Urinary bladder (tissue), 4 donors: ENCODE results near the gene XAGE1B. TPM values are rescaled to one million over a fixed set of nuclear protein-coding genes. Genes with fewer than 3 reads are reported as not detected.
"Not testable (repeated sequence)": the region's sequence is repeated elsewhere in the genome, so short reads cannot be mapped to it uniquely, and the experiment has no call there.

Experiments
- DNase-seq: peaks from one replicate; pipeline ENCODE4 v3.0.0-alpha.2; 2015; ENCODE audit errors: extremely low spot score
- H3K27ac ChIP-seq: one replicate; pipeline ENCODE4 v1.5.1; 2013; ENCODE audit warnings: low read depth, mild to moderate bottlenecking, moderate library complexity
- H3K36me3 ChIP-seq: one replicate; pipeline ENCODE4 v1.6.1; 2013; ENCODE audit warnings: mild to moderate bottlenecking, moderate library complexity; ENCODE audit not compliant: insufficient read depth
- H3K4me1 ChIP-seq: one replicate; pipeline ENCODE4 v1.6.1; 2013; ENCODE audit warnings: mild to moderate bottlenecking, moderate library complexity; ENCODE audit not compliant: insufficient read depth
- H3K4me3 ChIP-seq: one replicate; pipeline ENCODE4 v1.5.1; 2013; ENCODE audit warnings: low read depth, low read length
- WGBS: extraction: QIAGEN DNeasy Blood & Tissue Kit; methylation state at CpG from one replicate; pipeline ENCODE4 v1.1.7; 2013; 5-methylcytosine and 5-hydroxymethylcytosine counted together
- polyA plus RNA-seq: library from polyadenylated mRNA; stranded (reverse); fragments of 200-250 nt; gene quantifications from one replicate; pipeline ENCODE4 v1.2.3, GENCODE V29; 2013
- total RNA-seq: library from RNA; depleted of rRNA; stranded (reverse); fragments of >200 nt; gene quantifications from one replicate; pipeline ENCODE4 v1.2.3, GENCODE V29; 2014
- donor health status: healthy with polysubstance abuse.
- donor health status: healthy.

XAGE1B gene, protein sequence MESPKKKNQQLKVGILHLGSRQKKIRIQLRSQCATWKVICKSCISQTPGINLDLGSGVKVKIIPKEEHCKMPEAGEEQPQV
- total RNA-seq (not detected), polyA plus RNA-seq (not detected)

DNA sequence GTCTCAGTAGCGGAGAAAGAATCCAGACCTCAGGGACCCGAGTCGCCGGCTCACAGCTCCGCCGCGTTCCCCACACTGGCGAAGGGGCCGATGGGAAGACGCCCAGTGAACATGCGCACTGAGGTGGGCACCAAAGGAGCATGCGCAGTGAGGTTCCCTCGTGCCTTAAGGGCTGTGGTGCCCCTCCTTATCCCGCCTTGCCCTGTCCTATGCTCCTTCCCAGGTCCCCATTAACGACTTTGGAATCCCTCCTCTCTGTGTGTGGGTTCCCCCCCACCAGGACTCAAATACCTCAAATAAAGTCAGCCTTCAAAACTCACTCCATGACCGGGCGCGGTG, at the start of gene XAGE1B:
Gene XAGE1B (minus strand): TSS at position 77 of the 339 bp plus-strand sequence. CDS start 1,536 bp downstream, outside the sequence.
- WGBS, result no CpG with 5 or more reads among the region's 18 CpGs
- H3K4me1 ChIP-seq, result not testable (repeated sequence)

GRCh38 chrX:52563105-52563504, 46.2 kb upstream of the XAGE1B start:
- no peaks in the 10 kb centered on the region for H3K4me1 ChIP-seq
- H3K4me3 ChIP-seq, result no peak overlapping the region
- no peak for DNase-seq
- no peaks in the 10 kb centered on the region for H3K36me3 ChIP-seq
- no peak overlapping the region for H3K27ac ChIP-seq
- 95% methylated on average over 10 of the region's 10 CpGs for WGBS

More for the DNA sequence above, at the start of gene XAGE1B:
- not testable (repeated sequence) for DNase-seq, H3K4me3 ChIP-seq, H3K36me3 ChIP-seq, H3K27ac ChIP-seq

DNA sequence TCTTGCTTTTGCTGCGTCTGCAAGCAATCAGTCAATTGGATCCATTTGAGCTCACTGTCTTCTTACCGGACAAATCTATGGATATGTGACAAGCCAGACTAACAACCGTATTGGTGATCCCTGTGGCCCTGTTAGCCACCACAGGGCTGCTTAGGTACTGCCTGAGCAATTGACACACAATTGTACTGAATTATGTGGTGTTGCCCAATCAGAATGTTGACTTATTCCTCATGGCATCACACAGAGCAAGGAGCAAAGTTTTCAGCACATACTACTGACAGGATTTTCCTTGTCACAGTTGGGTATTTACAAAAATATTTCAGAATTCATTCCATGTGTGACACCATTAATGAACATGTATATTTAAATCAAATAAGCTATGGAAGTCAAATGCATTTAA, 41.3 kb upstream of the XAGE1B start:
- no peak for DNase-seq
- WGBS, result 91% methylated on average over 3 of the region's 3 CpGs
- Histone ChIP-seq H3K4me3 (no peak overlapping the region), H3K4me1 (no peaks in the 10 kb centered on the region), H3K36me3 (no peaks in the 10 kb centered on the region), H3K27ac (no peak overlapping the region)

- no peaks in the 10 kb centered on the region for H3K4me1 ChIP-seq
- H3K27ac ChIP-seq, result no peak overlapping the region
- WGBS, result 36% methylated on average over 1 of the region's 1 CpG
- H3K36me3 ChIP-seq, result no peaks in the 10 kb centered on the region
- H3K4me3 ChIP-seq, result no peak overlapping the region
- DNase-seq, result no peak
These were observed 39.9 kb upstream of the XAGE1B start for GRCh38 chrX:52556741-52557140.

GRCh38 chrX:52553995-52554642, 37.3 kb upstream of the XAGE1B start:
- H3K4me3 ChIP-seq, result no peak overlapping the region
- no peak overlapping the region for H3K27ac ChIP-seq
- no peak for DNase-seq
- H3K36me3 ChIP-seq, result no peaks in the 10 kb centered on the region
- no peaks in the 10 kb centered on the region for H3K4me1 ChIP-seq

- not testable (repeated sequence) for DNase-seq, H3K36me3 ChIP-seq, H3K4me3 ChIP-seq, H3K27ac ChIP-seq, H3K4me1 ChIP-seq
- WGBS, result 77% methylated on average over 3 of the region's 3 CpGs
These were observed 31.9 kb upstream of the XAGE1B start for GRCh38 chrX:52548769-52549168.

- Histone ChIP-seq H3K36me3 (no peaks in the 10 kb centered on the region), H3K4me3 (no peak overlapping the region), H3K4me1 (no peaks in the 10 kb centered on the region), H3K27ac (no peak overlapping the region)
- no peak for DNase-seq
- 95% methylated on average over 21 of the region's 21 CpGs for WGBS
These were observed 27.4 kb upstream of the XAGE1B start for GRCh38 chrX:52544147-52544840.

DNA sequence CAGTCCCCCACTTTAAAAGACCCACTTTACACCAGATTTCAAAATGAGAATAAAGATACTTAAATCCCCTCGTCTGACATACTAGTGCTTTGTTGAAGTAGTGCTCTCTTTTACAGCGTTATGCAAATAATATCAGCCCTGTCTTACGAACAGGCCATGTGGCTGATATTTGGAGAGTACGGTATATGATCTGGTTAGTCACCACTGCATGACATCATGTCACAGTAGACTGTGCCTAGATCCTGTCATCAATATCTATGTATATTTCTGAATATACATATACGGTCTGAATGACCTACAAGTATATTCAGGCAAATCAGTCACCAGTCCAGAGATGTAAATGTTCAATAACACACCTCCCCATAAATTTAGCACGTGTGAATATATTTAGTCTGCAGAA, 25.4 kb upstream of the XAGE1B start:
- Histone ChIP-seq H3K4me3 (no peak overlapping the region), H3K36me3 (no peaks in the 10 kb centered on the region), H3K4me1 (no peaks in the 10 kb centered on the region), H3K27ac (no peak overlapping the region)
- WGBS, result 59% methylated on average over 6 of the region's 6 CpGs
- DNase-seq, result no peak

GRCh38 chrX:52541051-52541450, 24.2 kb upstream of the XAGE1B start:
- 48% methylated on average over 4 of the region's 4 CpGs for WGBS
- not testable (repeated sequence) for DNase-seq

GRCh38 chrX:52516110-52516986, 515 bp downstream of the XAGE1B start:
- DNase-seq, H3K4me3 ChIP-seq: not testable (repeated sequence)
- WGBS, result no CpG with 5 or more reads among the region's 27 CpGs

More at GRCh38 chrX:52541051-52541450, 24.2 kb upstream of the XAGE1B start:
- H3K4me1 ChIP-seq, H3K36me3 ChIP-seq, H3K27ac ChIP-seq, H3K4me3 ChIP-seq: not testable (repeated sequence)

GRCh38 chrX:52511126-52511525, 5.7 kb downstream of the XAGE1B start:
- not testable (repeated sequence) for H3K27ac ChIP-seq, DNase-seq, H3K36me3 ChIP-seq, H3K4me3 ChIP-seq, H3K4me1 ChIP-seq
- no CpG with 5 or more reads among the region's 6 CpGs for WGBS

More at GRCh38 chrX:52516110-52516986, 515 bp downstream of the XAGE1B start:
- H3K27ac ChIP-seq, H3K36me3 ChIP-seq, H3K4me1 ChIP-seq: not testable (repeated sequence)

GRCh38 chrX:52509916-52510315, 6.9 kb downstream of the XAGE1B start:
- Histone ChIP-seq H3K27ac (no peak overlapping the region), H3K4me1 (no peaks in the 10 kb centered on the region), H3K4me3 (no peak overlapping the region), H3K36me3 (no peaks in the 10 kb centered on the region)
- DNase-seq, result no peak
- 82% methylated on average over 6 of the region's 6 CpGs for WGBS

DNA sequence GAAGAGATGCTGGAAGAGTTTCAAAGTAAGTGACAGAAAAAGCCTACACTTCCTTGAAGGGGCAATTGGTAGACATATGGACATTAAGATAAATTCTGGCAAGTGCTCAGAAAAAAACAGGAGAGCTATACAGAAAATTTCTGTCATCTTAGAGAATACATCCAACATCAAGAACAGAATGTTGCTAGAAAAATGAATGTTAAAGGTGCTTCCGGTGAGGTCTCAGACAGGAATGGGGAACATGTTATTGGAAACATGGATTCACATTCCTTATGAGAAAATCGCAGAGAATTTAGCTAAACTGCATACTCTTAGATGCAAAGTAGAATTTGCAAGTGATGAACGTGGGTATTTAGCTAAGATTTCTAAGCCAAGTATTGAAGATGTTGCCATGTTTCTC, 9.5 kb downstream of the XAGE1B start:
- no peaks in the 10 kb centered on the region for H3K36me3 ChIP-seq
- no peaks in the 10 kb centered on the region for H3K4me1 ChIP-seq
- WGBS, result 81% methylated on average over 3 of the region's 3 CpGs
- no peak for DNase-seq
- H3K4me3 ChIP-seq, result no peak overlapping the region
- H3K27ac ChIP-seq, result no peak overlapping the region
